GM21367 (cell line): ENCODE data around the gene COL6A2.
"Not testable (repeated sequence)": the region's sequence is repeated elsewhere in the genome, so short reads cannot be mapped to it uniquely, and the experiment has no call there.

Experiments
- ATAC-seq: cut with Tn5 transposase; IDR thresholded peaks from one replicate; pipeline ENCODE4 v1.9.1; 2021; ENCODE audit not compliant: unreplicated experiment

Gene COL6A2

GRCh38 chr21:46141767-46142581, 44.1 kb downstream of the COL6A2 start:
- no peak for ATAC-seq

- no peak for ATAC-seq
These were observed 44.9 kb downstream of the COL6A2 start for GRCh38 chr21:46142582-46143473.

GRCh38 chr21:46144464-46145070, 46.7 kb downstream of the COL6A2 start:
- no peak for ATAC-seq

- ATAC-seq = no peak
These were observed 47.4 kb downstream of the COL6A2 start for GRCh38 chr21:46145159-46145839.

- no peak for ATAC-seq
These were observed 48.2 kb downstream of the COL6A2 start for GRCh38 chr21:46145840-46146691.

- ATAC-seq = no peak
These were observed 48.9 kb downstream of the COL6A2 start for GRCh38 chr21:46146856-46147255.

GRCh38 chr21:46147429-46147828, 49.5 kb downstream of the COL6A2 start:
- ATAC-seq = not testable (repeated sequence)

- no peak for ATAC-seq
These were observed 50.2 kb downstream of the COL6A2 start for GRCh38 chr21:46148106-46148505.

- ATAC-seq = no peak
These were observed 51.4 kb downstream of the COL6A2 start for GRCh38 chr21:46149205-46149901.

- no peak for ATAC-seq
These were observed 52.2 kb downstream of the COL6A2 start for GRCh38 chr21:46150073-46150472.

GRCh38 chr21:46150491-46151121, 52.7 kb downstream of the COL6A2 start:
- no peak for ATAC-seq

GRCh38 chr21:46151261-46151988, 53.5 kb downstream of the COL6A2 start:
- ATAC-seq = no peak

- no peak for ATAC-seq
These were observed 54.3 kb downstream of the COL6A2 start for GRCh38 chr21:46151989-46152926.

GRCh38 chr21:46152927-46153246, 55.0 kb downstream of the COL6A2 start:
- ATAC-seq = no peak

GRCh38 chr21:46153247-46154154, 55.6 kb downstream of the COL6A2 start:
- ATAC-seq = no peak
